RWPE2 (cell line): ENCODE data around the gene ROBO1.

Experiments
- ATAC-seq: fragments of 200-7000 bp; cut with Tn5 transposase; 3 replicates; pipeline ENCODE4 v1.9.1; 2021; ENCODE audit warnings: low read depth
- DNase-seq: peaks from one replicate; pipeline ENCODE4 v3.0.0-alpha.2; 2020; ENCODE audit warnings: low spot score
- H3K27ac ChIP-seq: fragments of 450-650 bp; 2 replicates; pipeline ENCODE4 v1.5.1; 2017; ENCODE audit warnings: mild to moderate bottlenecking; ENCODE audit not compliant: poor library complexity, severe bottlenecking
- H3K27me3 ChIP-seq: fragments of 250-450 bp; sonication (Bioruptor Pico); 2 replicates; pipeline ENCODE4 v1.5.1; 2021; ENCODE audit warnings: mild to moderate bottlenecking, moderate library complexity; ENCODE audit not compliant: insufficient read depth, poor library complexity, severe bottlenecking
- H3K36me3 ChIP-seq: fragments of 250-450 bp; sonication (Bioruptor Pico); 2 replicates; pipeline ENCODE4 v1.5.1; 2020; ENCODE audit warnings: low read depth, mild to moderate bottlenecking, moderate library complexity
- H3K4me1 ChIP-seq: fragments of 250-450 bp; sonication (Bioruptor Pico); 2 replicates; pipeline ENCODE4 v1.5.1; 2021; ENCODE audit warnings: mild to moderate bottlenecking, moderate library complexity; ENCODE audit not compliant: insufficient read depth, poor library complexity, severe bottlenecking
- H3K4me3 ChIP-seq: fragments of 250-450 bp; sonication (Bioruptor Pico); 2 replicates; pipeline ENCODE4 v1.5.1; 2021; ENCODE audit warnings: mild to moderate bottlenecking, moderate library complexity; ENCODE audit not compliant: severe bottlenecking
- H3K9me3 ChIP-seq: fragments of 250-450 bp; sonication (Bioruptor Pico); 2 replicates; pipeline ENCODE4 v1.5.1; 2021; ENCODE audit warnings: mild to moderate bottlenecking, moderate library complexity; ENCODE audit not compliant: severe bottlenecking
- TF ChIP-seq, protein P1 (sequence below): fragments of 450-650 bp; IDR thresholded peaks from one replicate; pipeline ENCODE4 v1.5.1; 2017; ENCODE audit warnings: mild to moderate bottlenecking, moderate library complexity; ENCODE audit not compliant: poor library complexity, severe bottlenecking

Gene ROBO1

DNA sequence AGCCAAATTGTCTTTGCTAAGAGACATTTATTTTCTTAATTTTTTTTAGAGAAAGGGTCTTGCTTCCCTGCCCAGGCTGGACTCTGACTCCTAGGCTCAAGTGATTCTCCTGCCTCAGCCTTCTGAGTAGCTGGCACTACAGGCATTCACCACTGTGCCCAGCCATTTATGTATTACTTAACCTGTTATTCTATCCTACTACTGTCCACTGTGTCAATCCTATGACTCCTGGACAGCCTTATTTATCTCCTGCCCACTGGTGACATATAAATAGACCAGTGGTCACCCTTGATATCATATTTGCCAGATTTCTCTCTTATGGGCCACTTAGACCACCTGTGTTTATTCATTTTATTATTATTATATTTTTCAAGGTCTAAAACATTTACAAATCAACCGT lies 161.4 kb downstream of the ROBO1 start:
- Histone ChIP-seq H3K36me3 (no peaks in the 10 kb centered on the region), H3K4me3 (no peak overlapping the region), H3K27me3 (no peaks in the 10 kb centered on the region), H3K4me1 (no peaks in the 10 kb centered on the region), H3K9me3 (no peaks in the 10 kb centered on the region), H3K27ac (no peak overlapping the region)
- DNase-seq = no peak
- no peak for ATAC-seq
- TF ChIP-seq, protein P1, sequence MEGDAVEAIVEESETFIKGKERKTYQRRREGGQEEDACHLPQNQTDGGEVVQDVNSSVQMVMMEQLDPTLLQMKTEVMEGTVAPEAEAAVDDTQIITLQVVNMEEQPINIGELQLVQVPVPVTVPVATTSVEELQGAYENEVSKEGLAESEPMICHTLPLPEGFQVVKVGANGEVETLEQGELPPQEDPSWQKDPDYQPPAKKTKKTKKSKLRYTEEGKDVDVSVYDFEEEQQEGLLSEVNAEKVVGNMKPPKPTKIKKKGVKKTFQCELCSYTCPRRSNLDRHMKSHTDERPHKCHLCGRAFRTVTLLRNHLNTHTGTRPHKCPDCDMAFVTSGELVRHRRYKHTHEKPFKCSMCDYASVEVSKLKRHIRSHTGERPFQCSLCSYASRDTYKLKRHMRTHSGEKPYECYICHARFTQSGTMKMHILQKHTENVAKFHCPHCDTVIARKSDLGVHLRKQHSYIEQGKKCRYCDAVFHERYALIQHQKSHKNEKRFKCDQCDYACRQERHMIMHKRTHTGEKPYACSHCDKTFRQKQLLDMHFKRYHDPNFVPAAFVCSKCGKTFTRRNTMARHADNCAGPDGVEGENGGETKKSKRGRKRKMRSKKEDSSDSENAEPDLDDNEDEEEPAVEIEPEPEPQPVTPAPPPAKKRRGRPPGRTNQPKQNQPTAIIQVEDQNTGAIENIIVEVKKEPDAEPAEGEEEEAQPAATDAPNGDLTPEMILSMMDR = no peak

- TF ChIP-seq, protein P1 = no peak
- no peaks in the 10 kb centered on the region for H3K36me3 ChIP-seq
- H3K27ac ChIP-seq = no peak overlapping the region
- H3K4me1 ChIP-seq = no peaks in the 10 kb centered on the region
- DNase-seq (no peak), ATAC-seq (no peak)
- no peaks in the 10 kb centered on the region for H3K9me3 ChIP-seq
- no peaks in the 10 kb centered on the region for H3K27me3 ChIP-seq
- no peak overlapping the region for H3K4me3 ChIP-seq
These were observed 163.1 kb downstream of the ROBO1 start for GRCh38 chr3:79604681-79605080.

DNA sequence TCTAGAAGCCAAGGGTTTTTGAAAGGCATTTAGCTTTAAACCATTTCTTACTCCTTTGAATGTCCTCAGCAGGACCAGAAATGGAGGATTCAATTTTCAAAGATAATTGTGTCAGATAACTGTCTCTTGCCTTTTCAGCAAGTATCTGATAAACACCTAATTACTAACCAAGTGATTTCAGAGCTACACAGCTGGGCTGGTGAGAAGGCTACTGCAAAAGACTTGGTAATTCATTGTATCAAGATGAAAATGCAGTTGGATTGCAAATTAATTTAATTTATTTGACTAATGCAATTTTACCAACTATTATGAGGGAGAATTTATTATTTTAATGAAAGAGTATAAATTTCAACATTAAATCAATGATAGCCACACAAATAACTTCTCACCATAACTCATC lies 165.4 kb downstream of the ROBO1 start:
- ATAC-seq = no peak

GRCh38 chr3:79598594-79598993 lies 169.2 kb downstream of the ROBO1 start:
- no peaks in the 10 kb centered on the region for H3K9me3 ChIP-seq
- DNase-seq = no peak

More for the DNA sequence above, 165.4 kb downstream of the ROBO1 start:
- Histone ChIP-seq H3K4me3 (no peak overlapping the region), H3K9me3 (no peaks in the 10 kb centered on the region), H3K27ac (no peak overlapping the region), H3K27me3 (no peaks in the 10 kb centered on the region), H3K36me3 (no peaks in the 10 kb centered on the region), H3K4me1 (no peaks in the 10 kb centered on the region)
- DNase-seq = no peak
- TF ChIP-seq, protein P1 = no peak

DNA sequence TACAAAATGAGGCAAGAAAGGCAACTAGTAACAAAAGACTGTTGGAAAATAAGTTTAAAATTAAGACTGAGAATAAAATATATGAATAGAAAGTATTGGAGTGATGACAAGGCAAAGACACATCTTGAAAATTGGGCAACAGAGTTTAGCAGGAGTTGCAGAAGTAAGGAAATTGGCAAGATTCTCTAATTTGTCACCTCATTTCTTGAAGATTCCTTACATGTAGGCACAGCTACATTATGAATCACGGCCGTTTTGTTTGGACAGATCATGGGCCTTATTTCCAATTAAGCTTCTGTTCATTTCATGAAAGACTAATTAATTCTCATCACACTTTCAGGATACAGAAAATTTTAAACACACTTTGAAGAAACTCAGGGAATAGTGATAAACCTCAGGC lies 170.1 kb downstream of the ROBO1 start:
- no peaks in the 10 kb centered on the region for H3K9me3 ChIP-seq
- no peak overlapping the region for H3K27ac ChIP-seq
- no peaks in the 10 kb centered on the region for H3K36me3 ChIP-seq
- ATAC-seq = no peak
- TF ChIP-seq, protein P1 = no peak
- DNase-seq = no peak
- H3K4me1 ChIP-seq = no peaks in the 10 kb centered on the region
- H3K27me3 ChIP-seq = no peaks in the 10 kb centered on the region
- H3K4me3 ChIP-seq = no peak overlapping the region

More at GRCh38 chr3:79598594-79598993, 169.2 kb downstream of the ROBO1 start:
- H3K36me3 ChIP-seq = no peaks in the 10 kb centered on the region
- H3K27ac ChIP-seq = no peak overlapping the region
- TF ChIP-seq, protein P1 = no peak
- no peak for ATAC-seq
- H3K27me3 ChIP-seq = no peaks in the 10 kb centered on the region
- H3K4me1 ChIP-seq = no peaks in the 10 kb centered on the region
- H3K4me3 ChIP-seq = no peak overlapping the region
